C4-2B (cell line): ENCODE measurements around the gene RFNG.

Source experiments
- CTCF ChIP-seq: fragments of 450-650 bp; conservative IDR thresholded peaks from 2 replicates; pipeline ENCODE4 v1.5.1; 2017; ENCODE audit warnings: mild to moderate bottlenecking
- ZFX ChIP-seq: fragments of 450-650 bp; IDR thresholded peaks from 2 replicates; pipeline ENCODE4 v1.6.1; 2017

DNA sequence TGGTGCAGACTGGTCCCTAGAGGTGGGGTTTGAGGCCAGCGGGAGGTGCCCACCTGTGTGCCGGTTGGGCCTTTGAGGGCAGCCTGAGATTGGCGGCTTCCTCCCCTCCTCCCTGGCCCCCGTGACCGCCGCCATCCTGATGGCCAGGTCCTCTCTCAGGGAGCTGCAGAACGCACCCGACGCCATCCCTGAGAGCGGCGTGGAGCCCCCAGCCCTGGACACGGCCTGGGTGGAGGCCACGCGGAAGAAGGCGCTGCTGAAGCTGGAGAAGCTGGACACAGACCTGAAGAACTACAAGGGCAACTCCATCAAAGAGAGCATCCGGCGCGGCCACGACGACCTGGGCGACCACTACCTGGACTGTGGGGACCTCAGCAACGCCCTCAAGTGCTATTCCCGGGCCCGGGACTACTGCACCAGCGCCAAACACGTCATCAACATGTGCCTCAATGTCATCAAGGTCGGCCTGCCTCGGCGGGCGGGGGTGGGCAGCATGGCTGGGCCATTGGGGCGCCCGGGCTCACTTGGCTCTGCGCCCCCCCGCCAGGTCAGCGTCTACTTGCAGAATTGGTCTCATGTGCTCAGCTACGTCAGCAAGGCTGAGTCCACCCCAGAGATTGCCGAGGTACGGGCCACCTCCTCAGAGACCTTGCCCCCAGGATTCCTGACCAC, 2.9 kb upstream of the RFNG start:
- no peak for TF ChIP-seq CTCF
- TF ChIP-seq ZFX: no peak
